Measurements from ENCODE around the gene SEC24D.

The SEC24D gene

GRCh38 chr4:118769161-118769560, 66.8 kb downstream of the SEC24D start:
- no peak for TF ChIP-seq CTCF (IDR thresholded peaks at IDR 0.05; ENCODE audit: extremely low read depth, missing control alignments)
- DNase-seq (ENCODE audit: low spot score), result no peak

GRCh38 chr4:118767109-118767508, 68.8 kb downstream of the SEC24D start:
- no peak for TF ChIP-seq CTCF (IDR thresholded peaks at IDR 0.05; ENCODE audit: extremely low read depth, missing control alignments)
- no peak for DNase-seq (ENCODE audit: low spot score)

- no peak for DNase-seq (ENCODE audit: low spot score)
- no peak for TF ChIP-seq CTCF (IDR thresholded peaks at IDR 0.05; ENCODE audit: extremely low read depth, missing control alignments)
Observed at GRCh38 chr4:118765399-118765798, 70.5 kb downstream of the SEC24D start.

- TF ChIP-seq CTCF (IDR thresholded peaks at IDR 0.05; ENCODE audit: extremely low read depth, missing control alignments), result no peak
- DNase-seq (ENCODE audit: low spot score), result no peak
Observed at GRCh38 chr4:118762730-118763477, 73.0 kb downstream of the SEC24D start.

GRCh38 chr4:118762155-118762554, 73.8 kb downstream of the SEC24D start:
- no peak for TF ChIP-seq CTCF (IDR thresholded peaks at IDR 0.05; ENCODE audit: extremely low read depth, missing control alignments)
- no peak for DNase-seq (ENCODE audit: low spot score)

- TF ChIP-seq CTCF (IDR thresholded peaks at IDR 0.05; ENCODE audit: extremely low read depth, missing control alignments), result no peak
- DNase-seq (ENCODE audit: low spot score), result no peak
Observed at GRCh38 chr4:118761397-118762016, 74.4 kb downstream of the SEC24D start.

- no peak for DNase-seq (ENCODE audit: low spot score)
- TF ChIP-seq CTCF (IDR thresholded peaks at IDR 0.05; ENCODE audit: extremely low read depth, missing control alignments), result no peak
Observed at GRCh38 chr4:118760493-118760892, 75.4 kb downstream of the SEC24D start.
